Mesothelial cell of epicardium (in vitro differentiated cells): ENCODE data around the gene HOXC9. TPM values are rescaled to one million over a fixed set of nuclear protein-coding genes. Genes with fewer than 3 reads are reported as not detected.

Experiments used
- DNase-seq, 2 experiments: peaks; one replicate each; pipeline ENCODE4 v3.0.0; 2021; ENCODE audit warnings: low spot score in 2 of 2; ENCODE audit not compliant: unreplicated experiment in 2 of 2
- H3K27ac Mint-ChIP-seq: 2 replicates; pipeline ENCODE4 v1.8.0; 2021; ENCODE audit warnings: mixed read lengths
- H3K27me3 Mint-ChIP-seq: 2 replicates; pipeline ENCODE4 v1.8.0; 2021; ENCODE audit warnings: low read depth, mixed read lengths
- H3K36me3 Mint-ChIP-seq: 2 replicates; pipeline ENCODE4 v1.8.0; 2021; ENCODE audit warnings: mixed read lengths
- H3K4me1 Mint-ChIP-seq: 2 replicates; pipeline ENCODE4 v1.8.0; 2021; ENCODE audit warnings: mixed read lengths
- H3K4me3 Mint-ChIP-seq: 2 replicates; pipeline ENCODE4 v1.8.0; 2021; ENCODE audit warnings: mild to moderate bottlenecking, moderate library complexity, mixed read lengths
- H3K9me3 Mint-ChIP-seq: 2 replicates; pipeline ENCODE4 v1.8.0; 2021; ENCODE audit warnings: mixed read lengths
- CTCF ChIP-seq: fragments of 200-600 bp; sonication (generic); IDR thresholded peaks from one replicate; pipeline ENCODE4 v1.5.0; 2021; ENCODE audit warnings: antibody characterized with exemption; ENCODE audit not compliant: unreplicated experiment
- total RNA-seq: library from RNA; stranded (reverse); gene quantifications from 3 replicates; pipeline ENCODE4 v1.2.1, GENCODE V29; 2021

The HOXC9 gene
- total RNA-seq, 1 donor from 2014 or later, result 2.0 TPM

- peaks cover 100% of the 10 kb centered on the region for H3K27me3 Mint-ChIP-seq
- peaks cover 27% of the 10 kb centered on the region for H3K4me1 Mint-ChIP-seq
- H3K27ac Mint-ChIP-seq, result no peak overlapping the region
- no peak for TF ChIP-seq CTCF
- H3K4me3 Mint-ChIP-seq, result no peak overlapping the region
- H3K9me3 Mint-ChIP-seq, result no peaks in the 10 kb centered on the region
- DNase-seq, result no peak
- H3K36me3 Mint-ChIP-seq, result no peaks in the 10 kb centered on the region
These were observed 7.5 kb upstream of the HOXC9 start for GRCh38 chr12:53992377-53992889.

GRCh38 chr12:53993162-53994008 is 6.6 kb upstream of the HOXC9 start:
- H3K36me3 Mint-ChIP-seq, result no peaks in the 10 kb centered on the region
- TF ChIP-seq CTCF, result no peak
- H3K27me3 Mint-ChIP-seq, result peaks cover 100% of the 10 kb centered on the region
- no peaks in the 10 kb centered on the region for H3K9me3 Mint-ChIP-seq
- peaks cover 27% of the 10 kb centered on the region for H3K4me1 Mint-ChIP-seq
- H3K27ac Mint-ChIP-seq, result no peak overlapping the region
- DNase-seq, result no peak
- peak overlapping the region; percentile 57 for H3K4me3 Mint-ChIP-seq

GRCh38 chr12:53994009-53994263 is 6.0 kb upstream of the HOXC9 start:
- TF ChIP-seq CTCF, result no peak
- H3K27ac Mint-ChIP-seq, result no peak overlapping the region
- H3K4me1 Mint-ChIP-seq, result peaks cover 26% of the 10 kb centered on the region
- H3K9me3 Mint-ChIP-seq, result no peaks in the 10 kb centered on the region
- peak overlapping the region; percentile 57 for H3K4me3 Mint-ChIP-seq
- no peaks in the 10 kb centered on the region for H3K36me3 Mint-ChIP-seq
- H3K27me3 Mint-ChIP-seq, result peaks cover 100% of the 10 kb centered on the region
- no peak for DNase-seq

- H3K4me1 Mint-ChIP-seq, result peaks cover 22% of the 10 kb centered on the region
- peak overlapping the region; percentile 57 for H3K4me3 Mint-ChIP-seq
- peaks cover 100% of the 10 kb centered on the region for H3K27me3 Mint-ChIP-seq
- no peak for TF ChIP-seq CTCF
- no peak overlapping the region for H3K27ac Mint-ChIP-seq
- H3K9me3 Mint-ChIP-seq, result no peaks in the 10 kb centered on the region
- DNase-seq, result no peak
- no peaks in the 10 kb centered on the region for H3K36me3 Mint-ChIP-seq
These were observed 5.5 kb upstream of the HOXC9 start for GRCh38 chr12:53994264-53995001.

GRCh38 chr12:53995002-53995377 is 5.0 kb upstream of the HOXC9 start:
- Mint-ChIP-seq H3K27ac (no peak overlapping the region), H3K4me3 (peak overlapping the region; percentile 56)

More at GRCh38 chr12:53995002-53995377, 5.0 kb upstream of the HOXC9 start:
- Mint-ChIP-seq H3K27me3 (peaks cover 100% of the 10 kb centered on the region), H3K9me3 (no peaks in the 10 kb centered on the region), H3K4me1 (peaks cover 22% of the 10 kb centered on the region), H3K36me3 (no peaks in the 10 kb centered on the region)
- TF ChIP-seq CTCF, result no peak
- no peak for DNase-seq
